ENCODE data around the gene DPH5.
"Not testable (repeated sequence)": the region's sequence is repeated elsewhere in the genome, so short reads cannot be mapped to it uniquely, and the experiment has no call there.

- not testable (repeated sequence) for TF ChIP-seq CTCF (IDR thresholded peaks at IDR 0.05; ENCODE audit: low read length); EZH2 (optimal IDR thresholded peaks at IDR 0.05; ENCODE audit: low read depth, low read length); EZH2phosphoT487 (IDR thresholded peaks at IDR 0.05; ENCODE audit: low read length)
Measured at GRCh38 chr1:100946064-100946463, 79.5 kb downstream of the DPH5 start.

Data from MM.1S (cell line).